ENCODE measurements around the gene AUTS2. TPM values are rescaled to one million over a fixed set of nuclear protein-coding genes. Genes with fewer than 3 reads are reported as not detected.

AUTS2 gene
- total RNA-seq, 1 experiment from 2014 or later: 256 TPM

DNA sequence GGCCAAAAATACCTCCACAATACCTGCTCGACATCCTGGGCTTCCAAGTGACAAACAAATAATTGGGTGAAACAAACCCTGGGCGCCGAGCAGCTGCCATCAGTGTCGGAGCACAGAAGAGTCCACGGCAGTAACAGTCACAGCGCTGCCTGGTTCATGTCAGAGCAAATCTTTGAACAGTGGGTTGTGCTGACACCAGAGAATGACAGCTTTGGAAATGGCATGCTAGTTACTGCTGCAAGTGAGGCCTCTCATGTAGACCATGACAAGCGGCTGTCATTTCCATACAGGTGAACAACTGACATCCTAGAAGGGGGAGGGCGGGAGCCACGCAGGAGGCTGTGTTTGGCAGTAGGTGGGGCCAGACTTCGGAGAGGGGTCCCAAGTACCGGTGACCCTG, 1113.2 kb downstream of the AUTS2 start:
- WGBS (ENCODE audit: extremely low coverage, insufficient read length, low lambda C conversion rate): no CpG with 5 or more reads among the region's 11 CpGs
- no peak overlapping the region for H3K27ac Mint-ChIP-seq
- Histone ChIP-seq H4K5ac (ENCODE audit: insufficient read length, low read depth, low read length) (no peak overlapping the region), H3K23ac (ENCODE audit: insufficient read length, low read depth, low read length) (no peak overlapping the region), H2BK12ac (ENCODE audit: insufficient read length, low read depth, low read length) (no peak overlapping the region), H3K27me3 (ENCODE audit: insufficient read depth, low read length) (no peaks in the 10 kb centered on the region), H3K79me2 (ENCODE audit: insufficient read depth, low read length) (peaks cover 45% of the 10 kb centered on the region), H3K4me2 (ENCODE audit: insufficient read depth, insufficient read length, low read length) (no peak overlapping the region), H3K27ac (ENCODE audit: insufficient read length, low read depth, low read length) (no peak overlapping the region), H3K9ac (ENCODE audit: extremely low read depth, insufficient read length, low read length) (no peak overlapping the region), H4K8ac (replicated peaks; ENCODE audit: insufficient read length, low read depth, low read length) (no peak overlapping the region), H3K56ac (ENCODE audit: insufficient read length, low read depth, low read length) (no peak overlapping the region), H3T11ph (ENCODE audit: low read length) (no peak overlapping the region), H3K79me1 (ENCODE audit: insufficient read depth, low read depth, low read length, poor library complexity, severe bottlenecking) (peaks cover 8% of the 10 kb centered on the region), H3K9me3 (ENCODE audit: control insufficient read depth, low read depth, low read length) (peaks cover 7% of the 10 kb centered on the region), H3K23me2 (ENCODE audit: insufficient read length, low read depth, low read length, poor library complexity, severe bottlenecking) (no peaks in the 10 kb centered on the region), H2AK5ac (ENCODE audit: insufficient read length, low read length) (no peak overlapping the region), H2BK20ac (ENCODE audit: low read depth, low read length, poor library complexity, severe bottlenecking) (no peak overlapping the region), H2AFZ (ENCODE audit: low read length) (no peak overlapping the region), H4K91ac (ENCODE audit: insufficient read length, low read depth, low read length) (no peak overlapping the region), H2BK120ac (ENCODE audit: low read depth, low read length, poor library complexity, severe bottlenecking) (no peak overlapping the region), H2BK15ac (ENCODE audit: low read depth, low read length) (no peak overlapping the region), H3K14ac (ENCODE audit: insufficient read depth, low read length) (no peak overlapping the region), H3K4ac (ENCODE audit: low read depth, low read length) (no peak overlapping the region), H2BK5ac (ENCODE audit: insufficient read length, low read length) (no peak overlapping the region), H3K18ac (ENCODE audit: insufficient read length, low read depth, low read length) (no peak overlapping the region), H3K4me1 (ENCODE audit: insufficient read depth, low read length) (peaks cover 16% of the 10 kb centered on the region), H4K20me1 (ENCODE audit: control insufficient read depth, insufficient read depth, insufficient read length) (no peaks in the 10 kb centered on the region)
- TF ChIP-seq, protein P1, sequence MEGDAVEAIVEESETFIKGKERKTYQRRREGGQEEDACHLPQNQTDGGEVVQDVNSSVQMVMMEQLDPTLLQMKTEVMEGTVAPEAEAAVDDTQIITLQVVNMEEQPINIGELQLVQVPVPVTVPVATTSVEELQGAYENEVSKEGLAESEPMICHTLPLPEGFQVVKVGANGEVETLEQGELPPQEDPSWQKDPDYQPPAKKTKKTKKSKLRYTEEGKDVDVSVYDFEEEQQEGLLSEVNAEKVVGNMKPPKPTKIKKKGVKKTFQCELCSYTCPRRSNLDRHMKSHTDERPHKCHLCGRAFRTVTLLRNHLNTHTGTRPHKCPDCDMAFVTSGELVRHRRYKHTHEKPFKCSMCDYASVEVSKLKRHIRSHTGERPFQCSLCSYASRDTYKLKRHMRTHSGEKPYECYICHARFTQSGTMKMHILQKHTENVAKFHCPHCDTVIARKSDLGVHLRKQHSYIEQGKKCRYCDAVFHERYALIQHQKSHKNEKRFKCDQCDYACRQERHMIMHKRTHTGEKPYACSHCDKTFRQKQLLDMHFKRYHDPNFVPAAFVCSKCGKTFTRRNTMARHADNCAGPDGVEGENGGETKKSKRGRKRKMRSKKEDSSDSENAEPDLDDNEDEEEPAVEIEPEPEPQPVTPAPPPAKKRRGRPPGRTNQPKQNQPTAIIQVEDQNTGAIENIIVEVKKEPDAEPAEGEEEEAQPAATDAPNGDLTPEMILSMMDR (conservative IDR thresholded peaks at IDR 0.05): no peak
- peaks cover 18 to 25% of the 10 kb centered on the region in 2 experiments for H3K9me3 Mint-ChIP-seq
- H3K4me1 Mint-ChIP-seq: peaks cover 55 to 57% of the 10 kb centered on the region in 2 experiments
- peaks cover 51 to 77% (median 72%) of the 10 kb centered on the region in 3 experiments for H3K36me3 Mint-ChIP-seq (ENCODE audit: insufficient read depth in 1 of 3, low read depth in 3 of 3)
- DNase-seq: no peak
- no peaks in the 10 kb centered on the region for H3K27me3 Mint-ChIP-seq (ENCODE audit: low read depth)
- no peak overlapping the region for H3K4me3 Mint-ChIP-seq

All from H9 (cell line).